A549 treated with GW870086 at 1 μM for 4 hours (cell line): Measurements from ENCODE around the gene CEACAM19. TPM values are rescaled to one million over a fixed set of nuclear protein-coding genes. Genes with fewer than 3 reads are reported as not detected.

ENCODE experiments used
- total RNA-seq: library from RNA; stranded (reverse); fragments of 200-300 nt; extraction: Qiagen RNA extraction; gene quantifications from 5 replicates; pipeline ENCODE4 v1.2.3, GENCODE V29; 2022; ENCODE audit warnings: low read depth

CEACAM19 gene
- total RNA-seq, result 7.3 to 10.3 TPM (median 9.3 TPM) in 5 replicates

GRCh38 chr19:44671400-44671799 is at the start of gene CEACAM19:
CEACAM19 (plus strand) TSS chr19:44671482; CDS start chr19:44671932, 450 bp downstream.

GRCh38 chr19:44643605-44644401 is 27.5 kb upstream of the CEACAM19 start, which contains the start of gene PVR:
PVR (plus strand) TSS chr19:44643910; CDS start chr19:44644097, 187 bp downstream.

GRCh38 chr19:44698492-44699201 is 27.4 kb downstream of the CEACAM19 start, which contains the start of gene CEACAM16:
CEACAM16 (plus strand) TSS chr19:44699151; CDS start chr19:44701457, 2,306 bp downstream.

Other genes with a start within 250 kb of the CEACAM19 start
- gene ZNF229, start 223.0 kb upstream of the CEACAM19 start, total RNA-seq, result 2.3 to 3.4 TPM (median 3.0 TPM) in 5 replicates
- gene ZNF180, start 171.0 kb upstream of the CEACAM19 start, total RNA-seq, result 8.0 to 9.3 TPM (median 8.1 TPM) in 5 replicates
- gene CEACAM20, start 141.8 kb upstream of the CEACAM19 start, total RNA-seq, result 0.10 TPM in 1 of 5 replicates, not detected in the others
- gene IGSF23, start 57.9 kb upstream of the CEACAM19 start, total RNA-seq, result 0.41 to 0.66 TPM (median 0.59 TPM) in 5 replicates
- 106 to 117 TPM (median 111 TPM) in 5 replicates for gene PVR, start 27.6 kb upstream of the CEACAM19 start, total RNA-seq
- gene CEACAM16, start 27.7 kb downstream of the CEACAM19 start, total RNA-seq, result 0.10 to 0.12 TPM (median 0.11 TPM) in 3 of 5 replicates, not detected in the others
- 38.4 to 70.3 TPM (median 61.0 TPM) in 5 replicates for gene BCL3, start 77.2 kb downstream of the CEACAM19 start, total RNA-seq
- not detected in 5 replicates for gene CBLC, start 106.4 kb downstream of the CEACAM19 start, total RNA-seq
- gene BCAM, start 137.6 kb downstream of the CEACAM19 start, total RNA-seq, result 64.5 to 83.6 TPM (median 79.2 TPM) in 5 replicates
- gene NECTIN2, start 174.8 kb downstream of the CEACAM19 start, total RNA-seq, result 66.5 to 83.2 TPM (median 79.6 TPM) in 5 replicates
- 187 to 262 TPM (median 238 TPM) in 5 replicates for gene TOMM40, start 219.8 kb downstream of the CEACAM19 start, total RNA-seq
- gene APOE, start 234.3 kb downstream of the CEACAM19 start, total RNA-seq, result 13.6 to 18.6 TPM (median 13.8 TPM) in 5 replicates
- gene APOC1, start 243.1 kb downstream of the CEACAM19 start, total RNA-seq, result 111 to 136 TPM (median 124 TPM) in 5 replicates